GM19025 (cell line): ENCODE results near the gene ACADVL.

Source experiments
- ATAC-seq: cut with Tn5 transposase; IDR thresholded peaks from one replicate; pipeline ENCODE4 v1.9.1; 2021; ENCODE audit warnings: mild to moderate bottlenecking, low read depth, moderate library complexity; ENCODE audit not compliant: unreplicated experiment

Gene ACADVL

GRCh38 chr17:7249830-7250229, 30.1 kb downstream of the ACADVL start:
- no peak for ATAC-seq

GRCh38 chr17:7250695-7251627, 31.2 kb downstream of the ACADVL start:
- ATAC-seq: no peak

- ATAC-seq: peak; percentile 89
Measured at GRCh38 chr17:7251661-7252175, 32.0 kb downstream of the ACADVL start, which contains the start of gene CTDNEP1. Gene CTDNEP1, minus strand, starts transcription at chr17:7251734. Its CDS starts 438 bp downstream, at chr17:7251296.

- ATAC-seq: peak; percentile 27
Measured at GRCh38 chr17:7252176-7253043, 32.7 kb downstream of the ACADVL start, which contains the start of gene ELP5. Gene ELP5, plus strand, starts transcription at chr17:7252215. Its CDS starts 336 bp downstream, at chr17:7252551.

GRCh38 chr17:7253082-7253481, 33.3 kb downstream of the ACADVL start:
- no peak for ATAC-seq

- no peak for ATAC-seq
Measured at GRCh38 chr17:7254511-7254910, 34.8 kb downstream of the ACADVL start.

- no peak for ATAC-seq
Measured at GRCh38 chr17:7256766-7257456, 37.2 kb downstream of the ACADVL start.

- ATAC-seq: no peak
Measured at GRCh38 chr17:7258731-7259554, 39.2 kb downstream of the ACADVL start.

GRCh38 chr17:7259555-7259889, 39.8 kb downstream of the ACADVL start:
- no peak for ATAC-seq

- no peak for ATAC-seq
Measured at GRCh38 chr17:7260151-7260550, 40.4 kb downstream of the ACADVL start.

GRCh38 chr17:7260651-7261378, 41.1 kb downstream of the ACADVL start:
- no peak for ATAC-seq

- no peak for ATAC-seq
Measured at GRCh38 chr17:7261379-7262191, 41.8 kb downstream of the ACADVL start.

- no peak for ATAC-seq
Measured at GRCh38 chr17:7262192-7262934, 42.6 kb downstream of the ACADVL start, which contains the start of gene CLDN7. Gene CLDN7, minus strand, starts transcription at chr17:7262478. Its CDS starts 435 bp downstream, at chr17:7262043.

GRCh38 chr17:7262935-7263800, 43.4 kb downstream of the ACADVL start:
- ATAC-seq: no peak

- ATAC-seq: no peak
Measured at GRCh38 chr17:7263801-7264078, 44.0 kb downstream of the ACADVL start.

GRCh38 chr17:7266784-7267183, 47.0 kb downstream of the ACADVL start:
- no peak for ATAC-seq
